ENCODE measurements around the gene EEFSEC. TPM values are rescaled to one million over a fixed set of nuclear protein-coding genes. Genes with fewer than 3 reads are reported as not detected.

EEFSEC gene
- total RNA-seq, 1 experiment from 2014 or later: 14.0 TPM

- Mint-ChIP-seq H3K4me1 (ENCODE audit: low read depth, unreplicated experiment) (peaks cover 8% of the 10 kb centered on the region), H3K4me3 (ENCODE audit: unreplicated experiment) (no peak overlapping the region), H3K27ac (ENCODE audit: unreplicated experiment) (no peak overlapping the region), H3K27me3 (ENCODE audit: insufficient read depth, unreplicated experiment) (no peaks in the 10 kb centered on the region), H3K9me3 (ENCODE audit: unreplicated experiment) (no peaks in the 10 kb centered on the region), H3K36me3 (ENCODE audit: insufficient read depth, unreplicated experiment) (peaks cover 6% of the 10 kb centered on the region)
- TF ChIP-seq CTCF (IDR thresholded peaks at IDR 0.05; ENCODE audit: insufficient read depth in 1 of 2, low read depth in 1 of 2, low read length in 1 of 2, severe bottlenecking in 1 of 2, unreplicated experiment in 1 of 2): no peak
- no peak overlapping the region for H3K4me3 ChIP-seq (ENCODE audit: low read depth, low read length)
- BruUV-seq (replicated peaks): no TSS peak
- DNase-seq: no peak
- POLR2A ChIA-PET: no interaction called here
- H3K4me1 ChIP-seq: peaks cover 14% of the 10 kb centered on the region
- CTCF ChIA-PET: no interaction called here
- no peaks in the 10 kb centered on the region for H3K9me3 ChIP-seq
- no peaks in the 10 kb centered on the region; the same call in 1 of the 2 replicates for H3K36me3 ChIP-seq (ENCODE audit: control insufficient read depth, insufficient read depth, low read length)
- H3K27me3 ChIP-seq (replicated peaks; ENCODE audit: control insufficient read depth, insufficient read depth, low read length): no peaks in the 10 kb centered on the region
- intact Hi-C loops (cut with micrococcal nuclease; ENCODE audit: unreplicated experiment): no loop called here
These were observed 124.2 kb downstream of the EEFSEC start for GRCh38 chr3:128277378-128278069.

- intact Hi-C loops (cut with micrococcal nuclease; ENCODE audit: unreplicated experiment): no loop called here
- no peak for TF ChIP-seq CTCF (IDR thresholded peaks at IDR 0.05; ENCODE audit: insufficient read depth in 1 of 2, low read depth in 1 of 2, low read length in 1 of 2, severe bottlenecking in 1 of 2, unreplicated experiment in 1 of 2)
- no peak for DNase-seq
- Histone ChIP-seq H3K9me3 (no peaks in the 10 kb centered on the region), H3K36me3 (ENCODE audit: control insufficient read depth, insufficient read depth, low read length) (no peaks in the 10 kb centered on the region; the same call in 1 of the 2 replicates), H3K27me3 (replicated peaks; ENCODE audit: control insufficient read depth, insufficient read depth, low read length) (no peaks in the 10 kb centered on the region), H3K4me1 (peaks cover 14% of the 10 kb centered on the region), H3K4me3 (ENCODE audit: low read depth, low read length) (no peak overlapping the region)
- H3K27me3 Mint-ChIP-seq (ENCODE audit: insufficient read depth, unreplicated experiment): no peaks in the 10 kb centered on the region
- CTCF ChIA-PET: no interaction called here
- POLR2A ChIA-PET: no interaction called here
- H3K4me3 Mint-ChIP-seq (ENCODE audit: unreplicated experiment): no peak overlapping the region
- H3K27ac Mint-ChIP-seq (ENCODE audit: unreplicated experiment): no peak overlapping the region
- peaks cover 6% of the 10 kb centered on the region for H3K36me3 Mint-ChIP-seq (ENCODE audit: insufficient read depth, unreplicated experiment)
- BruUV-seq (replicated peaks): no TSS peak
- peaks cover 8% of the 10 kb centered on the region for H3K4me1 Mint-ChIP-seq (ENCODE audit: low read depth, unreplicated experiment)
- H3K9me3 Mint-ChIP-seq (ENCODE audit: unreplicated experiment): no peaks in the 10 kb centered on the region
These were observed 124.8 kb downstream of the EEFSEC start for GRCh38 chr3:128278130-128278529.

GRCh38 chr3:128278761-128279600 is 125.7 kb downstream of the EEFSEC start:
- Mint-ChIP-seq H3K9me3 (ENCODE audit: unreplicated experiment) (no peaks in the 10 kb centered on the region), H3K4me1 (ENCODE audit: low read depth, unreplicated experiment) (peaks cover 8% of the 10 kb centered on the region), H3K4me3 (ENCODE audit: unreplicated experiment) (no peak overlapping the region), H3K36me3 (ENCODE audit: insufficient read depth, unreplicated experiment) (peaks cover 6% of the 10 kb centered on the region), H3K27ac (ENCODE audit: unreplicated experiment) (no peak overlapping the region), H3K27me3 (ENCODE audit: insufficient read depth, unreplicated experiment) (no peaks in the 10 kb centered on the region)
- BruUV-seq (replicated peaks): no TSS peak
- CTCF ChIA-PET: interaction anchor here (0.6 kb wide), 1 partner anchor 108 kb away, joined by 3 read pairs; no protein-coding TSS in a partner anchor
- POLR2A ChIA-PET: no interaction called here
- no peak for DNase-seq
- TF ChIP-seq CTCF (IDR thresholded peaks at IDR 0.05; ENCODE audit: insufficient read depth in 1 of 2, low read depth in 1 of 2, low read length in 1 of 2, severe bottlenecking in 1 of 2, unreplicated experiment in 1 of 2): no peak
- H3K36me3 ChIP-seq (ENCODE audit: control insufficient read depth, insufficient read depth, low read length): no peaks in the 10 kb centered on the region; the same call in 1 of the 2 replicates
- peaks cover 14% of the 10 kb centered on the region for H3K4me1 ChIP-seq
- H3K4me3 ChIP-seq (ENCODE audit: low read depth, low read length): no peak overlapping the region
- no peaks in the 10 kb centered on the region for H3K9me3 ChIP-seq
- intact Hi-C loops (cut with micrococcal nuclease; ENCODE audit: unreplicated experiment): no loop called here
- H3K27me3 ChIP-seq (replicated peaks; ENCODE audit: control insufficient read depth, insufficient read depth, low read length): no peaks in the 10 kb centered on the region
